GM10266 (cell line): Measurements from ENCODE around the gene GRIP2.

Experiments
- DNase-seq: peaks from one replicate; pipeline ENCODE4 v3.0.0; 2012; ENCODE audit errors: extremely low spot score
- CTCF ChIP-seq: IDR thresholded peaks from 2 replicates; pipeline ENCODE4 v1.5.1; 2012; ENCODE audit warnings: mild to moderate bottlenecking, low read depth; ENCODE audit not compliant: control insufficient read depth, insufficient read depth; ENCODE audit errors: missing control alignments

Gene GRIP2

GRCh38 chr3:14539742-14540491 is at the start of gene GRIP2:
Gene GRIP2, minus strand, starts transcription at chr3:14540342. Its CDS starts 34 bp downstream, at chr3:14540308.
- no peak for DNase-seq
- TF ChIP-seq CTCF: no peak

GRCh38 chr3:14588425-14589112 is 48.4 kb upstream of the GRIP2 start:
- no peak for TF ChIP-seq CTCF
- no peak for DNase-seq

- TF ChIP-seq CTCF: no peak
- no peak for DNase-seq
Measured at GRCh38 chr3:14587740-14588360, 47.7 kb upstream of the GRIP2 start.

GRCh38 chr3:14586611-14587010 is 46.5 kb upstream of the GRIP2 start:
- TF ChIP-seq CTCF: no peak
- DNase-seq: no peak

GRCh38 chr3:14583548-14584091 is 43.5 kb upstream of the GRIP2 start:
- no peak for DNase-seq
- no peak for TF ChIP-seq CTCF

GRCh38 chr3:14582045-14582410 is 41.9 kb upstream of the GRIP2 start:
- no peak for TF ChIP-seq CTCF
- no peak for DNase-seq
